ENCODE data around the gene MOGAT2.
A peak's percentile ranks its signal among the peaks of the same experiment; 100 is the strongest.
"Not testable (repeated sequence)": the region's sequence is repeated elsewhere in the genome, so short reads cannot be mapped to it uniquely, and the experiment has no call there.

The MOGAT2 gene

DNA sequence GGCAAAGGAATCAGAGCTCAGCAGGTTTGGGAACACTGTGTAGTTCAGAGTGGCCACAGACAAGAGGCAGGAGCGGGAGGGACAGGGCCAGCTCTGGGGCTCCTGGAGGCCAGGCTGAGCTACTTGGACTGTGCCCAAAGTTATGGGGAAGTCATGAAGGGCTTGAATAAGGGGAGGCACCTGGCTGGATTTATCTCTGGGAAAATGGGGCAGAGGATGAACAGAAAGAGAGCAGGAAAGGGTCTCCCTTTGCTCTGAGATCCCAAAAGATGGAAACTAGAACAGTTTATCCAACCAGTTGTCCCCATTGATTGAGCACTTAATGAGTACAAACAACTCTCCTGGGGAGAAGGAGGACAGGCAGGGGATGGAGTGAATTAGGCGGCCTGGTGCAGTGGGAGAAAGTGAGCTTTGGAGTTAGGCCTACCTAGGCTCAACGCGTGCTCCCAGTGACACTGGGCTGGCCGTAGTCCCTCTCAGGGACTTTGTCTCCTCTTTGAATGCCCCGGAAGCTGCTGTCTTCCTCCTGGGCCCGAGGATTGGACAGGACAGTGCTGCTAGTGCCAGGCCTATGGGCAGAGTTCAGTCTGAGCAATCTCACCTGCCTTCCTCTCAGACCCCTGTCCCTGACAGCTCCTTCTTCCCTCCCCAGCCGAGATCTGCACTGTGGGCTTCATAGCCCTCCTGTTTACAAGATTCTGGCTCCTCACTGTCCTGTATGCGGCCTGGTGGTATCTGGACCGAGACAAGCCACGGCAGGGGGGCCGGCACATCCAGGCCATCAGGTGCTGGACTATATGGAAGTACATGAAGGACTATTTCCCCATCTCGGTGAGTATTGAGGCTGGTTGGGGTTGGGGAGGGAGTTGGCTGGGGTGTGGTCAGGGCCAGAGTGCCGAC, 2.0 kb downstream of the MOGAT2 start:
- DNase-seq = no peak

DNA sequence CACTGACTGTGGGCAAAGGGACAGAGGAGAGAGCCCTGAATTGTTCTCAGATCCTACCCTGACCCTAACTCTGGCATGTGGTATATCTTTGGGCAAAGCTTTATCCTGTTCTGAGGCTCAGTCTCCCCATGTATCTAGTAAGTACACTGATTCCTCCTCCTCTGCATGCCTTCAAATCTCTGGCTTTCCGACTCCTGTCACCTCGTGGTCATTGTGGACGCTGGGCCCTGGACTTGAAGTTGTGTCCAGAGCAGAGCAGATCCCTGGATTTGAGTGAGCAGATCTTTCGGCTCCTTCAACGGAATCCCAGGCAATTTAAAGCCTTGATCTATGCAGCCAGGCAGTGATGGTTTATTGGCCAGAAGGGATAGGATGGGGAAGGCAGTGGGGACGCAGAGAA, 3.0 kb downstream of the MOGAT2 start:
- DNase-seq = no peak

DNA sequence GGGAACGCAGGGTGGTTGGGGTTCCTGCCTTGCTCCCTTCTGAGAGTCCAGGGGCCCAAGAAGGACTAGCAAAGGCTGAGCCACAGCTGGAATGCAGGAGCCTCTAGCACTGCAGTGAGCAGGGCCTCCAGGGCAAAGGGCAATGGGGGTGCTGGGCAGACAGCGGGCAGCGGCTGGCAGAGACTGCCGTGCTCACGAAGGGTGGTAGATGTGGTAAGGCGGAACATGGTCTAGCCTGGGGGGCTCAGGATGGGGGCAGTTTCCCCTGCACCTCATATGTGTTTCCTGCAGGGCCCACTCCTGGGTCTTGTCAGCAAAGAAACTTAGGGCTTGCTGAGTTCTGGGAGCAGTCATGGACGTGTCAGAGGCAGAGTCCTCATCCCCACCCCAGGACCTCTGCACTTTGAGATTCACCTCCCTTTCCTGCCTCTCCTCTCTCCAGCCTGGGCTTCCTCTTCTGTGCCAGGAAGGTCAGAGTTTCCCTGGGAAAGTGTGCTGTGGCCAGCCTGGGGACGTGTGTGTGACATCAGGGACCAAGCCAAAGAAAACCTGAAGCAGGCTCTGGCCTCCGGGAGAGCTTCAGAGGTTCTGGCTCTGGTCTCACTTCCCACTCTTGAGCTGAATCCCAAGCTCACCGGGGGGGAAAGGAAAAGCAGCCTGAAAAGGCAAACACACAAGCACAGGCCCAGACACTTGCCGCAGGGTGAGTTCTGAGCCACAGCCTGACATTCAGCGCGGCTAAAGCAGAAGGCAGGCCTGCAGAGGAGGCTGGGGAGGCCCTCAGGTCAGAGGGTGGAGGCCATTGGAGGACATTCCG, 4.4 kb downstream of the MOGAT2 start:
- DNase-seq = no peak

DNA sequence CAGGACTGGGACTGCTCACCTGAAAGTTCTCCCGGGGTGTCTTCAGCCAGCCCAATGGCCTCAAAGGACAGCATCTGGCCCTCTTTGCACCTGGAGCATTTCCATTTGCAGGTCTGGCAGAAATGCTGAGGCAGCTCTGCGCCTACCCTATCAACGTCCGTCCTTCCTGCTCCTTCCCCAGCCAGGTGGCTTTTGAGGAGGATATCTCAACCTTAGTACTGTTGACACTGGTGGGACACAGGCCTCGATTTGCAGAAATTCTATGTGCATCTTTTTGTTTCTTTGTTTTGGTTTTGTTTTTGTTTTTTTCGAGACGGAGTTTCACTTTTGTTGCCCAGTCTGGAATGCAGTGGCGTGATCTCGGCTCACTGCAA, 5.0 kb downstream of the MOGAT2 start:
- no peak for DNase-seq

DNA sequence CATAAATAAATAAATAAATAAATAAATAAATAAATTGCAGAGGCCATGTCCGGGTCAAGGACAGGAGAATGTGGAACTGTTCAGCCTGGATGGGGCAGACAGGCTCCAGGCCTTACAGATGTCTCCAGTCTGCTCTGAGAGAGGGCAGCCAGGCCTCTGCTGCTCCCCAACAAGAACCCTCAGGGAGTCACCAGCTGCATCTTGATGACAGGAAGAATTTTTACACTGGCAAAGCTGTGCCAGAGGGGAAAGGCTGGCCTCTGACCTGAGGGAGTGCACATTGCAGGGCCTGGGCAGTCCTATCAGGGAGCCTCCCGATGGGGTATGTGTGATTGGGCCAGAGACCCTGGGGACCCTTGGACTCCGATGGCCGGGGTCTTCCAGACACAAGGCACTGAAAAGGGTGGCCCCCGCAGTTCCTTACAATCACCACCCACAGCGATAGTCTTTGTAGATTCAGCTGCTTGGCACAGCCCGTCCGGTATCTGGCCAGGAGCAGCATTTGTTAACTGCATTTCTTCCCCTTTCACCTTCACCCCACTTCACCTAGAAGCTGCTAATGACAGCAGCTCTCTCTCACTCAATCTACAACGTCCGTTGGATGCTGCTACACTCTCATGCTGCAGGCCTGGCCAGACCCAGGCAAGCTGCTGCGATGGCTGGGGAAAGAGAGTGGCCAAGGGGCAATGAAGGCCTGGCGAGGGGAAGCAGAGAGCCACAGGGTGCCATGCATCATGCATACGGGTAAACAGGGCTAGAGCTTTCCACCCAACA, 8.1 kb downstream of the MOGAT2 start:
- no peak for DNase-seq

DNA sequence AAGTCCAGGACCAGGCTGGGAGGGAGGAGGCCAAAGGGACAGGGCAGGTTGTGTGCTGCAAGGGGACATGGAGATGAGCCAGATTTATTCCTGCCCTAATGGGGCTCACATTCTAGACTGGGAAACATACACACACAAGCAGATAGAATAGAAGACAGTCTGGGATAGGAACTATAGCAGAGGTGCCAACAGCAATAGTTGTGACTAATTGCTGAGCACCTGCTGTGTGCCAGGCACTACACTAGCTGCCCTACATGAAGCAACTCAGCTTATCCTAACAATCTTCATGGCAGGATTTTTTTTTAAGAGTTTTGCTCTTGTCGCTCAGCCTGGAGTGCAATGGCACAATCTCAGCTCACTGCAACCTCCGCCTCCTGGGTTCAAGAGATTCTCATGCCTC, 11.4 kb downstream of the MOGAT2 start:
- no peak for DNase-seq

DNA sequence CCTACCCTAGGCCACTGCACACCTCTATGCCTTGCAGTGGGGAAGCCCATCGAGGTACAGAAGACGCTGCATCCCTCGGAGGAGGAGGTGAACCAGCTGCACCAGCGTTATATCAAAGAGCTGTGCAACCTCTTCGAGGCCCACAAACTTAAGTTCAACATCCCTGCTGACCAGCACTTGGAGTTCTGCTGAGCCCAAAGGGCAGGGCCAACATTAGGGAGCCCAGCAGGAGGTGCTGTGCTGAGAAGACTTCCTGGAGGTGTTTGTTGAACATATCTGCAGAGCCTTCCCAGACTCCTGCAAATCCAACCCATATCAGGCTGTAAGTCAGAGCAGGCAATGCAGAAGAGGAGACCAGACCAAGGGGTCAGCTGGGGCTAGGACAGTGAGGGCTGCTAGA, 13.5 kb downstream of the MOGAT2 start:
- DNase-seq = no peak

DNA sequence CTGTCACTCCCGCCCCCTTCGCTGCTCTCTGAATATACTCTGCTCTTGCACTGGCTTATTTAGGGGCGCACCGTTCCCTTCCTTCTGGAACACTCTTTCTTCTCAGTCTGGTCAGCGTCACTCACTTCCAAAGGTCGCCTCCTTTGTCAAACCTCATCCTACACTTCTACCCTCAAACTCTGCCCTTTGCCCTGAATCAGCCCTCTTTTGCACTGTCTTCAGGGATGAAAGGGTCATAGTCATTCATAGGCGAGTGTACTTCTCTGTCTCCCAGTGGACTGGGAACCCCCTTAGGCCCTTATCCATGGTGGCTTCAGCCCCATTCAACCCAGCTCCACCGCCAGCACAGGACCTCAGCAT, 15.4 kb downstream of the MOGAT2 start:
- DNase-seq = no peak

DNA sequence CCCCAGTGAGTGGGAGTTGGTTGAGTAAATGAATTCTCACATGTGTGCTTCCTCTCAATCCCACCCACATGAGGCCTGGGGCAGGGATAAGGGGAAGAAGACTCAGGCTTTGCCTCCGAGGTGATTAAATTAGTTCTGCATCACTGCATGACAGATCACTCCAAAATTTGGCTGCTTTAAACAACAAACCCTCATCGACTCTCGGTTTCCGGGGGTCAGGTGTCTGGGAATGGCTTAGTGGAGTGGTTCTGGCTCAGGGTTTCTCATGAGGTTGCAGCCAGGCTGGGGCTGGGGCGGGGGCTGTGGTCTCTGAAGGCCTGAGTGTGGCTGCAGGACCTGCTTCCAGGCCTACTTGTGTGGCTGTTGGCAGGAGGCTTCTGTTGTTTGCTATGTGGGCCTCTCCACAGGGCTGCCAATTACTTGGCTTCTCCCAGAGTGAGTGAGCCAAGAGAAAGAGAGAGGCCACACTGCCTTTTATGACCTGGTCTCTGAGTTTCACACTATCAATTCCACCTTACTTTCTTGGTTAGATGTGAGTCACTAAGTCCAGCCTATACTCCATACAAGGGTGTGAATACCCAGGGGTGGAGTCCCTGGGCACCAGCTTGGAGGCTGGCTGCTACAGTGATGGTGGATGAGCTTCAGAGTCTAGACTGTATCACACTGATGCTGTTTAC, 15.9 kb downstream of the MOGAT2 start:
- DNase-seq = peak; percentile 83 to 97

DNA sequence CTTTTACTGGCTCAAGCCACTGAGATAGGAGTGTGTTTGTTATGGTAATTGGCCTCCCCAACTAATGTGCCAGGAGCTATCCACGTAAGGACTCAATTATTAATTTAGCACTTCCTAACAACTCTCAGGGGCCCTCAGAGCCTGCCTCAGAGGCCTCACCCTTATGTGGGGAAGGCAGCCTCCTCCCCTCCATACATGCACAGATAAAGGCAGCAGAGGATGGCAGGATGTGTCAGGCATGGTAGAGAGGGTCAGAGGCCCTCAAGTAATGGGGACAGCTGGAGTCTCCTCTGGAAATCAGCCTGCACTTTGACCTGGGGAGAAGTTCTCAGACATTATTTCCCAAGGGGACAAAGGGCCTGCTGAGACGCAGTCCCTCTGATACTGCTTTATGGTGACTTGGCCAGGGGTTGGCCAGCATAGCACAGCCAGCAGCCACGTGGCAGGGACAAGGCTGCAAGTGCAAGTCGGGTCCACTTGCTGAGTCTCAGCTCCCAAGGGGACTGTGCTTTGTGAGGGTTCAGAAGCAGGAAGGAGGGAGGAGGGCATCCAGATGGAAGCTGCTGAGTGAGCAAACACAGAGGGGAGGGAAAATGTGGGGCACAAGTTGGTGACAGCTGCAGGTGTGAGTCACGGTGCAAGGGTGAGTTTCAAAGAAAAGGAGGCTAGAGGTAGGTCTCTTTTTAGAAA, 17.0 kb downstream of the MOGAT2 start:
- DNase-seq = no peak

DNA sequence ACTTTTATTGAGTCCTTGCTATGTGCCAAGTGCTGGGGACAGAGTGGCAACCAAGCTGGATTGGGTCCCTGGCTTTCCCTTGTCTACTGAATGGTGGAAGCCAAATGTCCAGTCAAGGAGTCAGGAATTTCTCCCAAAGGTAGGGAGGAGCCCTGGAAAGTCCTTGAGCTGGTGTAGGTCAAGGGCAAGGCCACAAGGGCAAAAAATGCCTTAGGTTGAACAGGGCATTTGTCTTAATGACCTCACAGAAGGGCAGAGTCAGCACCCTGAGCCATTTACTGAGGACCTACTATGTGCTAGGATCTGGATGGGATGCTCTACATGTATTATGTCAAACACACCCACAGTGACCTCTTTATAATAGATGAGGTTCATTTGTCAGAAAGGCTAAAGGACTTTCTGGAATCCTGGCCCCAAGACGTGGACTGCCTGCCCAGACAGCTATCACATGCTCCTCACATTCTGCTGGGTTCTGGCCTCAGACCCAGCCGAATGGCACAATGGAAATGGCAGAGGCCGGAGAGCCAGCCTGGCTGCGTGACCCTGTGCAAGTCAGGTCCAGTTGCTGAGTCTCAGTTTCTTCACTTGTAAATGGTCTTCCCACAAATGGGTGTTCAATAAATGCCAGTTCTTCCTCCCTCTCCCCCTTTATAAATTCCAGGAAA, 17.7 kb downstream of the MOGAT2 start:
- no peak for DNase-seq

DNA sequence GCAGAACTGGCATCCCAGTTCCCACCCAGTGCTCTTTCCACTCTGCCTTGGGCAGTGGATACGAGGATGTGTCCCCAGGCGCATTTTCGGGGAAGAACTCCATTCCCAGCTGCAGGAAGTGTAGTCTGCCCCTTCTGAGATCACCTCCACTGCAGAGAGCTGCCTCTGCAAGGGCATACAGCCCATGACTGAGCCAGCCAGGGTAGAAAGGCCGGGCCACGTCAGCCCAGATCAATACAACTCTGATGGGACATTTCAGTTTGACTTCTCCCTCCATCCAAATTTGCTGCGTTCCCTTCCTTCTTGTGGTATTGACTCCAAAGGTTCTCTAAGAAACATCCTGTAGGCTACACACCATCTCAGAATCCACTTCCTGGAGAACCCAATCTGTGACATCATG, 19.7 kb downstream of the MOGAT2 start:
- no peak for DNase-seq

DNA sequence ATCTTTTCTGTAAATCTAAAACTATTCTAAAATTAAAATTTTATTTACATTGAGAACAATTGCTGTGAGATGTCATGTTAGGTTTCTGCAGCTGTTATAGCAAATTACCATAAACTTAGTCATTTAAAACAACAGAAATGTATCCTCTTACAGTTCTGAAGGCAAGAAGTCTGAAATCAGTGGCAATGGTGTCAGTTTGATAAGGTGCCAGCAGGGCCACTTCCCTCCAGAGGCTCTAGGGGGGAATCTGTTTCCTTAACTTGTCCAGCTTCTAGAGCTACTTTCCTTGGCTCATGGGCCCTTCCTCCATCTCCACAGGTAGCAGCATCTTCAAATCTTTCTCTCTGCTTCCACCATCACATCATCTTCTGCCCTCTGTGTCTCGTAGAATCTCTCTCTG, 23.0 kb downstream of the MOGAT2 start:
- DNase-seq = no peak

DNA sequence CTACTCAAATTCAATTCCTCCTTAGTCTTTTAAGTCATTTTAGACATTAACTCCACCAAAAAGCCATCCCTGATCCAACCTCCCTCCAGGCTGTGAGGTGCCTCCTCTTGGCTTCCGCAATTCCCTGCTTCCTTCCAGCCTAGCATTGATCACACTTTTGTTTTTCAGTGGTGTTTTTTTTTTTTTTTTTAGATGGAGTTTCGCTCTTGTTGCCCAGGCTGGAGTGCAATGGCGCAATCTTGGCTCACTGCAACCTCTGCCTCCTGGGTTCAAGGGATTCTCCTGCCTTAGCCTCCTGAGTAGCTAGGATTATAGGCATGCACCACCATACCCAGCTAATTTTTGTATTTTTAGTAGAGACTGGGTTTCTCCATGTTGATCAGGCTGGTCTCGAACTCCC, 25.5 kb downstream of the MOGAT2 start:
- not testable (repeated sequence) for DNase-seq

DNA sequence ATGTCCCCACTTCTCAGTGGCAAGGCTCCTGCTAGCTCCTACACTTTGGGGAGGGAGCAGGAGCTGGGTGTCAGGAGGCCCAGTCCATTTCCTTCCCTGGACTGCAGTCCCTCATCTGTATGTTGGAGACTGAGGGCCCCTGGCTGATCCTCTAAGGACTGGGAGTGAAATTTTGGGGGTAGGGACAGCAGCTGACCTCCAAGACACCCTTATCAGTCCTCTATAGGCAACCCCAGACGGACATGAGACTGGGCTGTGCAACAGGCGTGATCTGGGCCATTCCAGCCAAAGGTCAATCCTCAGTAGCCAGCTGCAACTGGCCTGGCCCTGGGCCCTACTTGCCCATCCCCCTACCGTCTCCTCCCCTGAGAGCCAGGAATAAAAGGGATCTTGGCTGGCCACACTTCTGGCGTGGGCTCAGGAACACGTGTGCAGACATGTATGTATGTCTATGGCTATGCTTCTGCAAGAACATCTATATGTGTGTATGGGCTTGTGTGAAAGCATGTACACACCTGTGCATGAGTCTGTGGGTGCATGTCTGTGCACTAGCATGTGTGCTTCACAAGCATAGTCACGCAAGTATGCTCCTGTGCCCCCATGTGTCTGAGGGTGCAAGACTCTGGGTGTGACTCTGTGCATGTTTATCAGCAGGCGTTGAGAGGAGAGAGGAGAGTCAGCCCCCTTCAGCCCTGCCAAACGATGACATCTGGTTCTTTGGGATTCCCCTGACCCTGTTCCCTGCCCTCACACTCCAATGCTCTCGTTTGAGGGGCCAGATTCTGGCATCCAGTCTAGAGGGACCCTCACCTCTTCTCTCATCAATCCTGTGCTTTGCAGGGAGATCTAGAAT, 26.3 kb downstream of the MOGAT2 start:
- DNase-seq = no peak

DNA sequence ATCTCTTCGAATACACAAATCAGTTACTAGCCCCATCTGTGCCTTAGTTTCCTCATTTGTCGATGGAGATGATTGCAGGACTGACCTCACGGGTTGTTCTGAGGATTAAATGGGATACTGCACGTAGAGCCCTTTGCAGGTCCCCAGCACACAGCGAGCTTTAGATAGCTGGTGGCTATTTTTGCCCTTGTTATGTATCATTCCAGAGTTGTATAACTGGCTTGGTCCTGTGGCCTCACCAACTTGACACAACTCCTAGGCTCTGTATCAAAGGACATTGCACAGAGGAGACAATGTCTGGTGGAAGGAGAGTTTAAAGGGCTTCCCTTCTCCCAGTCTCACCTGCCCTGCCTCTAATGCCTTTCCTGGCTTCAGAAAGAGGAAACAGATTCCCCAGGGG, 28.2 kb downstream of the MOGAT2 start:
- DNase-seq = no peak

DNA sequence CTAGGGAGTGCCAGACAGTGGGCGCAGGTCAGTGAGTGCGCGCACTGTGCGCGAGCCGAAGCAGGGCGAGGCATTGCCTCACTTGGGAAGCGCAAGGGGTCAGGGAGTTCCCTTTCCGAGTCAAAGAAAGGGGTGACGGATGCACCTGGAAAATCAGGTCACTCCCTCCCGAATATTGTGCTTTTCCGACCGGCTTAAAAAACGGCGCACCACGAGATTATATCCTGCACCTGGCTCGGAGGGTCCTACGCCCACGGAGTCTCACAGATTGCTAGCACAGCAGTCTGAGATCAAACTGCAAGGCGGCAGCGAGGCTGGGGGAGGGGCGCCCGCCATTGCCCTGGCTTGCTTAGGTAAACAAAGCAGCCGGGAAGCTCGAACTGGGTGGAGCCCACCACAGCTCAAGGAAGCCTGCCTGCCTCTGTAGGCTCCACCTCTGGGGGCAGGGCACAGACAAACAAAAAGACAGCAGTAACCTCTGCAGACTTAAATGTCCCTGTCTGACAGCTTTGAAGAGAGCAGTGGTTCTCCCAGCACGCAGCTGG, 31.2 kb downstream of the MOGAT2 start:
- not testable (repeated sequence) for DNase-seq

DNA sequence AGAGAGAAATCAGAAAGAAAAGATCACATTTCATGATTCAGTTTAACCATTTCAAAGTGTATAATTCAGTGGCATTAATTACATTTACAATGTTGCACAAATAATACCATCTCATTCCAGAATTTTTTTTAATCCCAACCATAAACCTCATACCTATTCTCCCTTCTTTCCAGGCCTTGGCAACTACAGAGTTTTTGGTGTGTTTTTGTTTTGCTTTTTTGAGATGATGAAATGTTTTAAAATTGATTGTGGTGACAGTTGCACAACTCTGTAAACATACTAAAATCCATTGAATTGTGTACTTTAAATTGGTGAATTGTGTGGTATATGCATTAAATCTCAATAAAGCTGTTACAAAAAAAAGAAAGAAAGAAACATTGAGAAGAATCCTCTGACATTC, 37.3 kb downstream of the MOGAT2 start:
- not testable (repeated sequence) for DNase-seq

DNA sequence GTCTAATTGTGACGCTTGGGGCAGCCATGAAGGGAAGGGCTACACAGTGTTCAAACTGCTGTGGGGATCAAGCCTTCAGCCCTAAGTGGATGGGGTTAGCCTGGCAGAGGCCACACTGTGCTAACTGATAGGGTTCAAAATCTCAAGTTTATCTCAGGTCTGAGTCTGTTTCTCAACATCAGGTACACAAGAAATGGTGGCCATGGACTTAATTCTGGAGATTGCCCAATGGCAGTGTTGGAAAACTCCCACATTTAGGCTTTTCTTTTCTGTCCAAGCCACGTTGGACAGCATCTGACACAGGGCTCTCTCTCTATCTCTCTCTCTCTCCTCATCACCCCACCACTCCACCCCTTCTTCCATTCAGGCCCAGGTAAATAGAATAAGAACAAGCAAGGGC, 40.0 kb downstream of the MOGAT2 start:
- no peak for DNase-seq

DNA sequence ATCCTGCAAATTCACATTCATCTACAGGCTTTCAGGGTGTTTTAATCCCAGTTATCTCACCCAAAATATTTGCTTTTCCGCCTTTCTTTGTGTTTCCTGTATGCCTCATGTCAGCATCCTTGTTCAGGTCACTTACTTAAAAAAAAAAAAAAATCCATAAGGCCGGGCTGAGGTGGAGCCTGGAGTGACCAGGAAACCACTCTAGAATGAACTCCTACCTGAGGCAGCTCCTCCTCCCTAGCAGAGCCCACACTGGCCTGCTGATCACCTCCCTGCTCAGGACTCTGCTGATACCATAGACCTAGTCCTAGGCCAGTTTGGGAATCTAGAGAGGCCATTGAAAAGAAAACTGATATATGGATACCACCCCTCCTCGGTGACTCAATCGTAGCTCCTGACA, 42.2 kb downstream of the MOGAT2 start:
- no peak for DNase-seq

All from inflammatory macrophage treated with lipopolysaccharide for 1 hour (primary cell).